ENCODE results near the gene TRPC4AP.
"Not testable (repeated sequence)": the region's sequence is repeated elsewhere in the genome, so short reads cannot be mapped to it uniquely, and the experiment has no call there.

Gene TRPC4AP

GRCh38 chr20:35087791-35088190 is 4.8 kb downstream of the TRPC4AP start:
- FAIRE-seq = no peak
- DNase-seq (ENCODE audit: insufficient read length, low spot score) = no peak
- TF ChIP-seq POLR2A (IDR thresholded peaks at IDR 0.05; ENCODE audit: low read depth, low read length) = no peak

- FAIRE-seq (no peak), DNase-seq (ENCODE audit: insufficient read length, low spot score) (no peak)
- TF ChIP-seq POLR2A (IDR thresholded peaks at IDR 0.05; ENCODE audit: low read depth, low read length) = no peak
Observed at GRCh38 chr20:35087355-35087754, 5.3 kb downstream of the TRPC4AP start.

DNA sequence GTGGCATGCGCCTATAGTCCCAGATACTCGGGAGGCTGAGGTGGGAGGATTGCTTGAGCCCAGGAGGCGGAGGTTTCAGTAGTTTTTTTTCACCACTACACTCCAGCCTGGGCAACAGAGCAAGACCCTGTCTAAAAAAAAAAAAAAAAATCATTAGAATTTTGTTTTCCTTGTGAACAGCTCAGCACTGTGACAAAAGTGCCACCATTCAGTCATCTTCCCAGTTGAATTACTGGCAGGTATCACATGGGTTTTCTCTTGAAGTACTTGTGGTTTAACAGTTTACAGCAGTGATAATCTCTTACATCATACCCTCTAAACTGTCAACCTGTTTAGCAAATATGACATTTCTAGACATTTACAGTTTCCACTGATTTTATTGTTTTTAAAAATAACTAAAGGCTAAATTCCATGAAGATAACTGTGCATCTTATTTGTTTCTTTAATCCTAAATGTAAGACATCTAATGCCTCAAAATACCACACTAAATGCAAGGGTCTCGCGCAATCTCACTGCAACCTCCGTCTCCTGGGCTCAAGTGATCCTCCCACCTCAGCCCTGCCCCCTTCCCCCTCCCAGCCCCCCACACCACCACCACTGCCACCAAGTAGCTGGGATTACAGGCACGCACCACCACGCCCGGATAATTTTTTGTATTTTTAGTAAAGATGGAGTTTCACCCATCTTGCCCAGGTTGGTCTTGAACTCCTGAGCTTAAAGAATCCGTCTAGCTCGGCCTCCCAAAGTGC is 7.0 kb downstream of the TRPC4AP start:
- no peak for TF ChIP-seq POLR2A (IDR thresholded peaks at IDR 0.05; ENCODE audit: low read depth, low read length)
- FAIRE-seq (no peak), DNase-seq (ENCODE audit: insufficient read length, low spot score) (no peak)

GRCh38 chr20:35084998-35085397 is 7.6 kb downstream of the TRPC4AP start:
- no peak for DNase-seq (ENCODE audit: insufficient read length, low spot score)
- FAIRE-seq = no peak
- TF ChIP-seq POLR2A (IDR thresholded peaks at IDR 0.05; ENCODE audit: low read depth, low read length) = no peak

DNA sequence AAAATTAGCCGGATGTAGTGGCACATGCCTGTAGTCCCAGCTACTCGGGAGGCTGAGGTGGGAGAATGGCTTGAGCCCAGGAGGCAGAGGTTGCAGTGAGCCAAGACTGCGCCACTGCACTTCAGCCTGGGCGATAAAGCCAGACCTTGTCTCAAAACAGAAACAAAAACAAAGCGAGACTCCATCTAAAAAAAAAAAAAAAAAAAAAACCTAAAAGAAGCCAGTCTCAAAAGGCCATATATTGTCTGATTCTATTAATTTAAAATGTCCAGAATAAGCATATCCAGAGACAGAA is 12.3 kb downstream of the TRPC4AP start:
- not testable (repeated sequence) for DNase-seq (ENCODE audit: insufficient read length, low spot score); FAIRE-seq

GRCh38 chr20:35079472-35080347 is 12.9 kb downstream of the TRPC4AP start:
- TF ChIP-seq POLR2A (IDR thresholded peaks at IDR 0.05; ENCODE audit: low read depth, low read length) = no peak
- FAIRE-seq (no peak), DNase-seq (ENCODE audit: insufficient read length, low spot score) (no peak)

GRCh38 chr20:35077872-35078271 is 14.7 kb downstream of the TRPC4AP start:
- DNase-seq (ENCODE audit: insufficient read length, low spot score) (no peak), FAIRE-seq (no peak)
- TF ChIP-seq POLR2A (IDR thresholded peaks at IDR 0.05; ENCODE audit: low read depth, low read length) = no peak

DNA sequence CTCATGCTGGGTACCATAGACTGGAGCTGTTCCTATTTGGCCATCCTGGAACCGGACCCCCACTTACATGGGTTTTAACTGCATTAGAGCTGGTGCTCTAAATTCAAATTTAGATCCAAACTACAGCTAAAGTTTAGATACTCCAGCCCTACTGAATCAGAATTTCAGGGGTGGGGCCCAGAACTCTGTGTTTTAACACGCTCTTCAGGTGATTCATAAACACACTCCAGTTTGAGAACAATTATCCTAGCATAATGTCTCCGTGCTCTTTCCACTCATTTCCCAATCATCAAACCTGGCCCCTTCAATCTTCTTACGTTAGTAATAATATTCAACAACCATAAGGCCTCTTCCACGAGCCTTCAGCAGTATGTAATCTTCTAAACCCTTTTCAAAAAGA is 15.3 kb downstream of the TRPC4AP start:
- TF ChIP-seq POLR2A (IDR thresholded peaks at IDR 0.05; ENCODE audit: low read depth, low read length) = no peak
- FAIRE-seq (no peak), DNase-seq (ENCODE audit: insufficient read length, low spot score) (no peak)

GRCh38 chr20:35071436-35072153 is 21.0 kb downstream of the TRPC4AP start:
- DNase-seq (ENCODE audit: insufficient read length, low spot score); FAIRE-seq: not testable (repeated sequence)

DNA sequence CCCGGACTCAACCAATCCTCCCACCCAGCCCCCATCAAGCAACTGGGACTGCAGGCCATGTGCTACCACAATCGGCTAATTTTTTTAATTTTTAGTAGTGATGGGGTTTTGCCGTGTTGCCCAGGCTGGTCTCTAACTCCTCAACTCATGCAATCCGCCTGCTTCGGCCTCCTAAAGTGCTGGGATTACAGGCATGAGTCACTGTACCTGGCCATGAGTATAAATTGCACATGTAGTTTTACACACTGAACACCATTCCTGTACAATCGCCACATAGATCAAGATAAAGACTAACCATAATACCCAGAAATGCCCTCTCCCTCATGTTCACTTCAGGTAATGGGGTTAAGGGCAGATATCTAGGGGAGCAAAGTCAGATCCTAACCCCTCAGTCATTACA is 26.4 kb downstream of the TRPC4AP start:
- TF ChIP-seq POLR2A (IDR thresholded peaks at IDR 0.05; ENCODE audit: low read depth, low read length) = no peak
- FAIRE-seq = no peak
- no peak for DNase-seq (ENCODE audit: insufficient read length, low spot score)

DNA sequence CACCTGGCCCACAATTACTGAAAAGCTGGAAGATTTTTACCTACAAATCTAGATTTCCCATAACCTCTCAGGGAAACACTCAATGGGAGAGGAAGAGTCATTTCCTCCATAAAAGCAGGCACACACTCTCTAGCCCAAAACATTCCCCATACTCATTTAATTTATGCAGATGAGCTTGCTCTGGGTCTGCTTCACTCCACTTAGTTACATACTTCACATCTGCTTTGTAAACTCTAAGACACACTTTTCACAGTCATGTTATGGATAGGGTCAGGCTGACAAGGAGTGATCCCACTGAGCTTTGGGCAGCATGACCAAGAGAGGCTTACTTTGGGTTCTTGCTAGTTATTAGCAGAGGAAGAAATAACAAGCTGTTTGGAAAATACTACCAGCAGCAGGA is 27.4 kb downstream of the TRPC4AP start:
- DNase-seq (ENCODE audit: insufficient read length, low spot score) = no peak
- no peak for TF ChIP-seq POLR2A (IDR thresholded peaks at IDR 0.05; ENCODE audit: low read depth, low read length)
- no peak for FAIRE-seq

DNA sequence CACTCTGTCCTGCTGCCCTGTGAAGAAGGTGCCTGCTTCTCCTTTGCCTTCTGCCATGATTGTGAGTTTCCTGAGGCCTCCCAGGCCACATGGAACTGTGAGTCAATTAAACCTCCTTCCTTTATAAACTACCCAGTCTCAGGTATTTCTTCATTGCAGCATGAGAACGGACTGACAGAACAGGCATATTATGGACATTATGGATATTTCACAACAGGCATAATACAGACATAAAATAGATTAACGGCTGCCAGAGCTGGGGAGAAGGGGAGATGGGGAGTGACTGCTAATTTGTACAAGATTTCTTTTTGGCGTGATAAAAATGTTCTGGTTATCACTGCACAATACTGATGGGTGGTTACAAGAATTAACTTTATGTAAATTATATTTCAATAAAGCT is 29.4 kb downstream of the TRPC4AP start:
- no peak for FAIRE-seq
- TF ChIP-seq POLR2A (IDR thresholded peaks at IDR 0.05; ENCODE audit: low read depth, low read length) = no peak
- DNase-seq (ENCODE audit: insufficient read length, low spot score) = no peak

DNA sequence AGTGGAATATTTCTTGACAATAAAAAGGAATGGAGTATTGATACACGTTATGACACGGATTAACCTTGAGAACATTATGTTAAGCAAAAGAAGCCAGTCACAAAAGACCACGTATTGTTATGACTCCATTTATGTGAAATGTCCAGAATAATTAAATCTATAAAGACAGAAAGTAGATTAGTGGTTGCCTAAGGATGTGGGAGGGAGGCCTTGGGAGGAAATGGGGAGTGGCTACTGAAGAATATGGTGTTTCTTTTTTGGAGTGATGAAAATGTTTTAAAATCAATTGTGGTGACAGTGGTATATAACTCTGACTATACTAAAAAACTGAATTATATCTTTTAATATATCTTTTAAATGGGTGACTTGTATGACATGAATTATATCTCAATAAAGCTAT is 30.1 kb downstream of the TRPC4AP start:
- no peak for TF ChIP-seq POLR2A (IDR thresholded peaks at IDR 0.05; ENCODE audit: low read depth, low read length)
- DNase-seq (ENCODE audit: insufficient read length, low spot score) (no peak), FAIRE-seq (no peak)

GRCh38 chr20:35060168-35060567 is 32.4 kb downstream of the TRPC4AP start:
- FAIRE-seq (no peak), DNase-seq (ENCODE audit: insufficient read length, low spot score) (no peak)
- no peak for TF ChIP-seq POLR2A (IDR thresholded peaks at IDR 0.05; ENCODE audit: low read depth, low read length)

Measured in H54 (cell line).